HepG2 (cell line): ENCODE results near the gene NGEF. TPM values are rescaled to one million over a fixed set of nuclear protein-coding genes. Genes with fewer than 3 reads are reported as not detected.

Experiments
- ELF4 ChIP-seq: sonication (generic); formaldehyde crosslinking; IDR thresholded peaks from 2 replicates; pipeline ENCODE4 v1.5.0; 2020; ENCODE audit warnings: missing genetic modification reagents, mild to moderate bottlenecking, moderate library complexity, borderline replicate concordance
- FIP1L1 ChIP-seq: fragments of 200-400 bp; formaldehyde crosslinking; IDR thresholded peaks from 2 replicates; pipeline ENCODE4 v1.6.1; 2018; ENCODE audit warnings: low read depth, mild to moderate bottlenecking, low read length, moderate library complexity, borderline replicate concordance; ENCODE audit not compliant: insufficient read depth
- NCOA5 ChIP-seq: sonication (generic); formaldehyde crosslinking; IDR thresholded peaks from 2 replicates; pipeline ENCODE4 v1.4.0; 2020; ENCODE audit warnings: missing genetic modification reagents
- SAP130 ChIP-seq: IDR thresholded peaks from 2 replicates; pipeline ENCODE4 v1.6.1; 2016; ENCODE audit warnings: low read depth
- ZNF232 ChIP-seq: sonication (generic); formaldehyde crosslinking; IDR thresholded peaks from 2 replicates; pipeline ENCODE4 v1.4.0; 2020; ENCODE audit warnings: missing genetic modification reagents, borderline replicate concordance
- ZNF503 ChIP-seq: sonication (generic); formaldehyde crosslinking; IDR thresholded peaks from 2 replicates; pipeline ENCODE4 v1.4.0; 2020; ENCODE audit warnings: missing genetic modification reagents
- ZSCAN22 ChIP-seq: sonication (generic); formaldehyde crosslinking; IDR thresholded peaks from 2 replicates; pipeline ENCODE4 v1.4.0; 2020; ENCODE audit warnings: mild to moderate bottlenecking, missing genetic modification reagents
- polyA plus RNA-seq, 8 experiments: library from polyadenylated mRNA; depleted of rRNA in 3 of 8; stranded (reverse) in 7 of 8; unstranded in 1 of 8; fragments of >200 nt; fragmentation: Illumina TruSeq in 4 of 8; extraction: Trizol in 4 of 8; gene quantifications; 2 replicates each; pipeline versions ENCODE4 v1.2.1 to v1.2.3, GENCODE V29; 2011 to 2016; ENCODE audit warnings: low read depth in 4 of 8, missing spikeins in 1 of 8, mixed read lengths in 1 of 8; ENCODE audit not compliant: insufficient read depth in 1 of 8
- total RNA-seq, 5 experiments: library from RNA; depleted of rRNA; stranded (reverse); fragments of >200 nt; fragmentation: Illumina TruSeq; extraction: Trizol; gene quantifications; 2 replicates each; pipeline ENCODE4 v1.2.3, GENCODE V29; 2016; ENCODE audit warnings: low read depth in 1 of 5
- TF ChIP-seq, protein P1 (sequence below): sonication (generic); formaldehyde crosslinking; IDR thresholded peaks from 2 replicates; pipeline ENCODE4 v1.4.0; 2020; ENCODE audit warnings: mild to moderate bottlenecking, missing genetic modification reagents
- TF ChIP-seq, protein P2 (sequence below): sonication (generic); formaldehyde crosslinking; IDR thresholded peaks from 2 replicates; pipeline ENCODE4 v1.4.0; 2020; ENCODE audit warnings: mild to moderate bottlenecking, missing genetic modification reagents
- TF ChIP-seq, protein P3 (sequence below): sonication (generic); formaldehyde crosslinking; IDR thresholded peaks from 2 replicates; pipeline ENCODE4 v1.5.1; 2020; ENCODE audit warnings: mild to moderate bottlenecking, missing genetic modification reagents

The NGEF gene
- total and polyA plus RNA-seq, 2 of the 13 experiments (the other 11 are each of a cell fraction or from before 2014, with no cell fraction given) = 14.4 to 36.9 TPM

- TF ChIP-seq, protein P1, sequence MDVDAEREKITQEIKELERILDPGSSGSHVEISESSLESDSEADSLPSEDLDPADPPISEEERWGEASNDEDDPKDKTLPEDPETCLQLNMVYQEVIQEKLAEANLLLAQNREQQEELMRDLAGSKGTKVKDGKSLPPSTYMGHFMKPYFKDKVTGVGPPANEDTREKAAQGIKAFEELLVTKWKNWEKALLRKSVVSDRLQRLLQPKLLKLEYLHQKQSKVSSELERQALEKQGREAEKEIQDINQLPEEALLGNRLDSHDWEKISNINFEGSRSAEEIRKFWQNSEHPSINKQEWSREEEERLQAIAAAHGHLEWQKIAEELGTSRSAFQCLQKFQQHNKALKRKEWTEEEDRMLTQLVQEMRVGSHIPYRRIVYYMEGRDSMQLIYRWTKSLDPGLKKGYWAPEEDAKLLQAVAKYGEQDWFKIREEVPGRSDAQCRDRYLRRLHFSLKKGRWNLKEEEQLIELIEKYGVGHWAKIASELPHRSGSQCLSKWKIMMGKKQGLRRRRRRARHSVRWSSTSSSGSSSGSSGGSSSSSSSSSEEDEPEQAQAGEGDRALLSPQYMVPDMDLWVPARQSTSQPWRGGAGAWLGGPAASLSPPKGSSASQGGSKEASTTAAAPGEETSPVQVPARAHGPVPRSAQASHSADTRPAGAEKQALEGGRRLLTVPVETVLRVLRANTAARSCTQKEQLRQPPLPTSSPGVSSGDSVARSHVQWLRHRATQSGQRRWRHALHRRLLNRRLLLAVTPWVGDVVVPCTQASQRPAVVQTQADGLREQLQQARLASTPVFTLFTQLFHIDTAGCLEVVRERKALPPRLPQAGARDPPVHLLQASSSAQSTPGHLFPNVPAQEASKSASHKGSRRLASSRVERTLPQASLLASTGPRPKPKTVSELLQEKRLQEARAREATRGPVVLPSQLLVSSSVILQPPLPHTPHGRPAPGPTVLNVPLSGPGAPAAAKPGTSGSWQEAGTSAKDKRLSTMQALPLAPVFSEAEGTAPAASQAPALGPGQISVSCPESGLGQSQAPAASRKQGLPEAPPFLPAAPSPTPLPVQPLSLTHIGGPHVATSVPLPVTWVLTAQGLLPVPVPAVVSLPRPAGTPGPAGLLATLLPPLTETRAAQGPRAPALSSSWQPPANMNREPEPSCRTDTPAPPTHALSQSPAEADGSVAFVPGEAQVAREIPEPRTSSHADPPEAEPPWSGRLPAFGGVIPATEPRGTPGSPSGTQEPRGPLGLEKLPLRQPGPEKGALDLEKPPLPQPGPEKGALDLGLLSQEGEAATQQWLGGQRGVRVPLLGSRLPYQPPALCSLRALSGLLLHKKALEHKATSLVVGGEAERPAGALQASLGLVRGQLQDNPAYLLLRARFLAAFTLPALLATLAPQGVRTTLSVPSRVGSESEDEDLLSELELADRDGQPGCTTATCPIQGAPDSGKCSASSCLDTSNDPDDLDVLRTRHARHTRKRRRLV (CRISPR knock-in tag) = no peak
- TF ChIP-seq SAP130 (peak; percentile 72), FIP1L1 (no peak), ZNF503 (CRISPR knock-in tag) (no peak), NCOA5 (CRISPR knock-in tag) (no peak), ZNF232 (CRISPR knock-in tag) (no peak), ELF4 (CRISPR knock-in tag) (no peak), ZSCAN22 (no peak)
- TF ChIP-seq, protein P2, sequence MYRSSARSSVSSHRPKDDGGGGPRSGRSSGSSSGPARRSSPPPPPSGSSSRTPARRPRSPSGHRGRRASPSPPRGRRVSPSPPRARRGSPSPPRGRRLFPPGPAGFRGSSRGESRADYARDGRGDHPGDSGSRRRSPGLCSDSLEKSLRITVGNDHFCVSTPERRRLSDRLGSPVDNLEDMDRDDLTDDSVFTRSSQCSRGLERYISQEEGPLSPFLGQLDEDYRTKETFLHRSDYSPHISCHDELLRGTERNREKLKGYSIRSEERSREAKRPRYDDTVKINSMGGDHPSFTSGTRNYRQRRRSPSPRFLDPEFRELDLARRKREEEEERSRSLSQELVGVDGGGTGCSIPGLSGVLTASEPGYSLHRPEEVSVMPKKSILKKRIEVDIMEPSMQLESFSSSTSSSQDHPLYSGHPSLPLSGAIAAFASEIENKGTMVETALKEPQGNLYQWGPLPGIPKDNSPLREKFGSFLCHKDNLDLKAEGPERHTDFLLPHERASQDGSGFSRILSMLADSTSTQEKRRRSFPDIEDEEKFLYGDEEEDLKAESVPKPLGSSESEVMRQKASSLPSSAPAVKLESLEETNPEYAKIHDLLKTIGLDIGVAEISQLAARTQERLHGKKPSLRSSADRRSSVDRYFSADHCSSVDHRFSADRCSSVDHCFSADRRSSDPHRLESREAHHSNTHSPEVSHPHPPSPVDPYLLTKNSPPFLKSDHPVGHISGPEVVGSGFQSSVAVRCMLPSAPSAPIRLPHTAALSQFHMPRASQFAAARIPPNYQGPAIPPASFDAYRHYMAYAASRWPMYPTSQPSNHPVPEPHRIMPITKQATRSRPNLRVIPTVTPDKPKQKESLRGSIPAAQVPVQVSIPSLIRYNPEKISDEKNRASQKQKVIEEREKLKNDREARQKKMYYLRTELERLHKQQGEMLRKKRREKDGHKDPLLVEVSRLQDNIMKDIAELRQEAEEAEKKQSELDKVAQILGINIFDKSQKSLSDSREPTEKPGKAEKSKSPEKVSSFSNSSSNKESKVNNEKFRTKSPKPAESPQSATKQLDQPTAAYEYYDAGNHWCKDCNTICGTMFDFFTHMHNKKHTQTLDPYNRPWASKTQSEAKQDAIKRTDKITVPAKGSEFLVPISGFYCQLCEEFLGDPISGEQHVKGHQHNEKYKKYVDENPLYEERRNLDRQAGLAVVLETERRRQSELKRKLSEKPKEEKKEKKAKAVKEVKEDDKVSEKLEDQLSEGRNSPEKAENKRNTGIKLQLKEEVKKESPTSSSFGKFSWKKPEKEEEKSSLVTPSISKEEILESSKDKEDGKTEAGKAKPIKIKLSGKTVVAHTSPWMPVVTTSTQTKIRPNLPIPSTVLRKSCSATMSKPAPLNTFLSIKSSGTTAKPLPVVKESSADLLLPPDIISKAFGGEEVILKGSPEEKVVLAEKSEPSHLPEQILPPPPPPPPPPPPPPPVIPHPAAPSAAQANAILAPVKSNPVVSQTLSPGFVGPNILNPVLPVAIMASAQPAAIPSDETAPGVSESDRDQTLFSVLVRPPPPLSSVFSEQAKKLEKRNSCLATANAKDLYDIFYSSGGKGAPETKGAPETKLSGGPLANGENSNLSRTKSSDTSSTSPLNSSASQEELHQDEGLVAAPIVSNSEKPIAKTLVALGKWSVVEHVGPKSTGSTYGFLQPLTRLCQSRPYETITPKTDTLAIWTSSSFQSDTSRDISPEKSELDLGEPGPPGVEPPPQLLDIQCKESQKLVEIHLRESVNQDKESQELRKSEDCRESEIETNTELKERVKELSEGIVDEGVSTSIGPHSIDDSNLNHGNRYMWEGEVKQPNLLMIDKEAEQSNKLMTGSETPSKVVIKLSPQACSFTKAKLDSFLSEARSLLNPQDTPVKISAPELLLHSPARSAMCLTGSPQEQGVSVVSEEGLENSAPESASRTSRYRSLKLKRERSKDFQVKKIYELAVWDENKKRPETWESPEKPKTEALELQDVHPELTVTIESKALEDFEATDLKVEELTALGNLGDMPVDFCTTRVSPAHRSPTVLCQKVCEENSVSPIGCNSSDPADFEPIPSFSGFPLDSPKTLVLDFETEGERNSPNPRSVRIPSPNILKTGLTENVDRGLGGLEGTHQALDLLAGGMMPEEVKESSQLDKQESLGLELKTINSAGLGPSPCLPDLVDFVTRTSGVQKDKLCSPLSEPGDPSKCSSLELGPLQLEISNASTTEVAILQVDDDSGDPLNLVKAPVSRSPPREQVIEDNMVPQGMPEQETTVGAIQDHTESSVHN = peak; percentile 19; the same call in 1 of the 2 replicates
- TF ChIP-seq, protein P3, sequence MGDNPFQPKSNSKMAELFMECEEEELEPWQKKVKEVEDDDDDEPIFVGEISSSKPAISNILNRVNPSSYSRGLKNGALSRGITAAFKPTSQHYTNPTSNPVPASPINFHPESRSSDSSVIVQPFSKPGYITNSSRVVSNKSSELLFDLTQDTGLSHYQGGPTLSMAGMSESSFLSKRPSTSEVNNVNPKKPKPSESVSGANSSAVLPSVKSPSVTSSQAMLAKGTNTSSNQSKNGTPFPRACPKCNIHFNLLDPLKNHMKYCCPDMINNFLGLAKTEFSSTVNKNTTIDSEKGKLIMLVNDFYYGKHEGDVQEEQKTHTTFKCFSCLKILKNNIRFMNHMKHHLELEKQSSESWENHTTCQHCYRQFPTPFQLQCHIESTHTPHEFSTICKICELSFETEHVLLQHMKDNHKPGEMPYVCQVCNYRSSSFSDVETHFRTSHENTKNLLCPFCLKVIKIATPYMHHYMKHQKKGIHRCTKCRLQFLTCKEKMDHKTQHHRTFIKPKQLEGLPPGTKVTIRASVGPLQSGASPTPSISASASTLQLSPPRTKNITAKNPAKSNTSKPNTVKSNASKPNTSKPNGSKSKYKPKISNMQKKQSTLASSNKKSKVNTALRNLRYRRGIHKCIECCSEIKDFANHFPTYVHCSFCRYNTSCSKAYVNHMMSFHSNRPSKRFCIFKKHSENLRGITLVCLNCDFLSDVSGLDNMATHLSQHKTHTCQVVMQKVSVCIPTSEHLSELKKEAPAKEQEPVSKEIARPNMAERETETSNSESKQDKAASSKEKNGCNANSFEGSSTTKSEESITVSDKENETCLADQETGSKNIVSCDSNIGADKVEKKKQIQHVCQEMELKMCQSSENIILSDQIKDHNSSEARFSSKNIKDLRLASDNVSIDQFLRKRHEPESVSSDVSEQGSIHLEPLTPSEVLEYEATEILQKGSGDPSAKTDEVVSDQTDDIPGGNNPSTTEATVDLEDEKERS (CRISPR knock-in tag) = no peak
Observed at GRCh38 chr2:233060501-233060979, 47.5 kb upstream of the NGEF start (continued).
